Measurements from ENCODE around the gene FGF1.

FGF1 gene

DNA sequence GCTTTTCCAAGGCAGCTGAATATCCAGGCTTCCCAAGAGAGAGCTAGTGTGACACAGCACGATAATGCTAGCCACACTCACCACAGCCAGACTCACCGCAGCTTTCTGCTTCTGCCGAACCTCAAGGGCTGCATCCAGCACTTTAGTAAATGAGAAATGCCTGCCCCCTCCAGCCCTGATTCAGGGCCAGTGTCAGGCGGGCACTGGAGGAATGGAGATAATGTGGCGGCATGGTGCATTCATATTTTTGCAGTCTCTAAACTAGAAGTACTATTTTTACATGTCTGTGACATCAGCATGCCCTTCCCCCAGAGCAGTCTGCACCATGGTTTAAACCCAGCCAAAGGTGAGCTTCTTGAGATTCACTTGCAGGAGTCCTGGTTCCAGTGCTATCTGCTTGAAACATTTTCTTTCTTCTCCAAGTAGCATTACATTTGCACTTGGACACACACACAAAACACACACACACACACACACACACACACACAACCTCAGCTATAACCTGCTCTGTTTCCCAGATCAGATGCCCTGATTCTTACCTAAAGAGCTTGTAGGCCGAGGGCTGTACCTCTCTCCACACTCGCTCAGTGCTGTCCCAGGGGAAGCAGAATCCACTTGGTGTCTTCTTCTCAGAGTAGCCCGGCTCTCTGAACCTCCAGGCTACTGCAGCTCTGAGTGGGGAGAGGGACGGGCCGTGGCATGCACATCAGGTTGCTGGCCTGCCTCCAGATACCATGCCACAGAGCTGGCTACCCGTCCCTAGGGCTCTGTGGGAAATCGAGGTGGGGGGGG, at the start of gene FGF1:
Gene FGF1 (minus strand): TSS at position 673 of the 792 bp plus-strand sequence. CDS start 71,963 bp downstream, outside the sequence.
- DNase-seq: no peak
- Mint-ChIP-seq H3K9me3 (no peaks in the 10 kb centered on the region), H3K4me3 (no peak within 1 kb of the TSS), H3K27ac (peak within 1 kb of the TSS in 1 of 2 donors; percentile 16), H3K4me1 (no peaks in the 10 kb centered on the region), H3K27me3 (peaks cover 20% of the 10 kb centered on the region)
- ATAC-seq: no peak

DNA sequence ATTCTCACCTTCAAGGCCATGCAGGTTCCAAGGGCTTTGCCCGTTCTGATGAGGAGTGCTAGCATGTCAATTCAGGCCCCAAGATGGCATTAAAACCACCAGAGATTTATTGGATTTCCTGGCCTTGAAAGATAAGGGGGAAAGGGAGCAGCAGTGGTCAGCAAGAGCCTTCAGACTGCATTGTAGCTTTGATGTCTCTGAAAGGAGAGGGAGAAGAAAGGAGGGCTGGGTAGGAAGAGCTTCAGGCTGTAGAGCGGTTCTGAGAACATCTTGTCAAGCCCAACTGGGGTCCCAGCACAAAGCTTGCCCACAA, 41.8 kb upstream of the FGF1 start:
- Mint-ChIP-seq H3K4me3 (no peak overlapping the region), H3K9me3 (peaks cover 0 to 4% of the 10 kb centered on the region in 2 donors), H3K27me3 (no peaks in the 10 kb centered on the region), H3K4me1 (no peaks in the 10 kb centered on the region), H3K27ac (no peak overlapping the region)
- ATAC-seq (no peak), DNase-seq (no peak)

DNA sequence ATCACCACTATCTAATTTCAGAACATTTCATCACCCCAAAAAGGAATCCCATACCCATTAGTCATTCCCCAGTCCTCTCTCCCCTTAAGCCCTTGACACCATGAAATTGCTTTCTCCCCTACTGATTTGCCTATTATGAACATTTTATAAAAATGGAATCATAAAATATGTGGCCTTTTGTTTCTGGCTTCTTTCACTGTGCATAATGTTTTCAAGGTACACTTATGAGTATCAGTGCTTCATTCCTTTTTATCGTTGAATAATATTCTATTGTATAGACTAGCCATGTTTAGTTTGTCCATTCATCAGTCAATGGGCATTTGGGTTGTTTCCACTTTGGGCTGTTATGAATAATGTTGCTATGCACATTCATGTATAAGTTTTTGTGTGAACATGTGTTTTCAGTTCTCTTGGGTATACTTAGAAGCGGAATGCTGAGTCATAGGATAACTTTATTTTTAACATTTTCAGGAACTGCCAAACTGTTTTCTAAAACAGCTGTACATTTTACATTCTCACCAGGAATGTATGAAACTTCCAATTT, 40.4 kb upstream of the FGF1 start:
- ATAC-seq (peak; percentile 86), DNase-seq (no peak)
- Mint-ChIP-seq H3K4me1 (no peaks in the 10 kb centered on the region), H3K9me3 (peaks cover 0 to 4% of the 10 kb centered on the region in 2 donors), H3K27ac (peak overlapping the region in 1 of 2 donors; percentile 95), H3K4me3 (no peak overlapping the region), H3K27me3 (no peaks in the 10 kb centered on the region)

DNA sequence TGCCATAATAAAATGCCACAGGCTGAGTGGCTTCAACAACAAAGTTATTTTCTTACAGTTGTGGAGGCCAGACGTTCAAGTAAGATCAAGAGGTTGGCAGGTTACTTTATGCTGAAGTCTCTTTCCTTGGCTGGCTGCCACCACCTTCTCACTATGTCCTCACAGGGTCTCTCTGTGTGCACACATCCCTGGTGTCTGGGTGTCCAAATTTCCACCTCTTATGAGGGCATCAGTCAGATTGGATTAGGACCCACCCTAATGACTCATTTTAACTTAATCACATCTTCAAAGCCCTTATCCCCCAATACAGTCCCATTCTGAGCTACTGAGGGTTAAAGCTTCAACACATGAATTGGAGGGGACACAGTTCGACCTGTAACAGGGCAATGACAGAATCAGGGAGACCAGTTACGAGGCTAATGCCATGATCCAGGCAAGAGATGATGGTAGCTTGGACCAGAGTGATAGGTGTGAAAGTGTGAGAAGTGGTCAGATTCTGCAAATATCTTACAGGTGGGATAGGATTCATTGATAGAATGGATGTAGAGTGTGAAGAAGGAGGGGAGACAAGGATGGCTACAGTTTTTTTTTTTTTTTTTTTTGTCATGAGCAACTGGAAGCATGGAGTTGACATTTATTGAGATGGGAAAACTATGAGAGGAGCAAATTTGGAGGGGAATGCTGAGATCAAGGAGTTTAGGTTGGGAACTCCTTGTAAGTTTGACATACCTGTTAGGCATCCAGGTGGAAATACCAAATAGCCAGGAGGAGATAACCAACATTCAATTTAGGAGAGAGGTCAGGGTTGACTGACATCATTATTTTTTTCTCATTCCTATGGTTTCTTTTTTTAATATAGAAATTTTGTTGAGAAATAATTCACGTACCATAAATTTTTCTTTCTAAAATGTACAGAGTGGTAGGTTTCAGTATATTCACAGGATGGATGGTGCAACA, 39.6 kb upstream of the FGF1 start:
- peaks cover 0 to 4% of the 10 kb centered on the region in 2 donors for H3K9me3 Mint-ChIP-seq
- no peaks in the 10 kb centered on the region for H3K27me3 Mint-ChIP-seq
- H3K27ac Mint-ChIP-seq: peak overlapping the region; percentile 86 to 95

DNA sequence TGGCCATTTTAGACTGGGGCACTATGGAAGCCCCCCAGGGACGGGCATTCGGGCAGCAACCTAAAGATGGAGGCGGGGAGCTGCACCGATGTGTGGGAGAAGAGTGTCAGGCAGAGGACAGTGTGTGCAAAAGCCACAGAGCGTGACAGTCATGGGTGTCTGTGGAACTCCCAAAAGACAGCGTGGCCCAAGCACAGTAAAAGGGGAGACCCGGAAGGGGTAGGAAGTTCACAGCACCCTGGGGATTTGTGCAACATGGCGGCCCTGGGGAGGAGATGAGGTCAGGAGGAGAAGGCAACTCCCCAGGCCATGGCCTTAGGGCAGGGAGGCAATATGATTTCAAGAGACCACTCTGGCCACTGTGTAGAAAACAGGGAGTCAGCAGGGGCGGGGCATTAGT, 38.9 kb upstream of the FGF1 start:
- Mint-ChIP-seq H3K4me3 (no peak overlapping the region), H3K27ac (peak overlapping the region; percentile 81 to 86), H3K9me3 (peaks cover 0 to 4% of the 10 kb centered on the region in 2 donors), H3K4me1 (no peaks in the 10 kb centered on the region), H3K27me3 (no peaks in the 10 kb centered on the region)
- no peak for DNase-seq
- no peak for ATAC-seq

More for the DNA sequence above, 39.6 kb upstream of the FGF1 start:
- Mint-ChIP-seq H3K4me1 (no peaks in the 10 kb centered on the region), H3K4me3 (no peak overlapping the region)
- ATAC-seq: no peak
- DNase-seq: no peak

DNA sequence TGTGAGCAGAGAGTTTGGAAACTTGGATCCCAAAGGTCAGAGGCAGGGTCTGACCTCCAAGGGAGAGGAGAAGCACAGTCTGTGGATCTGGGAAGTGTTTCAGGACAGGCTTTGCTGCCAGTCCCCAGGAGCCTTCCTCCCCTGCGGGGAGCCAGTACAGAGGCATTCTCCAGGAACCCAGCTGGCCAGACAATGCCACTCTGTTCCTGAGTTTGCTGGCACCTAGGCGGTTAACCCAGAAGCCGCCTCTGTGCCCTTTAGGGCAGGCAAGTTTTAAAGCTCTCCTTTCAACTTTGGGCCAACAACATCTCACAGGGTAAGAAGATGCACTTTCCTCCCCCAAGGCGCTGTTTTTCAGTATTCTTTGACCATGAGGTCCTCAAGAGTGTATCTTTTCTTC, 37.0 kb upstream of the FGF1 start:
- H3K4me3 Mint-ChIP-seq: no peak overlapping the region
- H3K4me1 Mint-ChIP-seq: no peaks in the 10 kb centered on the region
- peaks cover 6% of the 10 kb centered on the region for H3K27me3 Mint-ChIP-seq
- ATAC-seq (no peak), DNase-seq (no peak)
- peaks cover 0 to 4% of the 10 kb centered on the region in 2 donors for H3K9me3 Mint-ChIP-seq
- peak overlapping the region; percentile 39 to 50 for H3K27ac Mint-ChIP-seq

DNA sequence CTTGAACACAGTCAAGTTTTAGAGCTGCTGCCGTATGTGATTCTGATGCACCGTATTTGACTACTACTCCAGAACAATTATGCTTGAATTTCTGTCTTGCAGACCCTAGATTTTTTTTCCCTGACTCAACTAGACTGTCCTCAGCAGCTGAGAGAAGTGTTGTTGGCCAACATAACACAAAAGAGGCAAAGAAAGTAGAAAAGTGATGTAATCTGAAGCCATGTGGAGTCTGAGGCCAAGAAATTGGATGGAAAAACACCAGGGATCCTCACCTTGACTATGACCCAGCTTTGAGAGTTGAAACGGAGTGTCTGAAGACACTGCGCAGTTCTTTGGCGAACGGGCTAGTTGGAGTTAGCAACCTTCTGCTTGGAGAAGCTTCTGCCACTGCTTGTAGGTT, 36.3 kb upstream of the FGF1 start:
- Mint-ChIP-seq H3K27ac (no peak overlapping the region), H3K27me3 (peaks cover 12% of the 10 kb centered on the region), H3K9me3 (peaks cover 0 to 4% of the 10 kb centered on the region in 2 donors), H3K4me3 (no peak overlapping the region), H3K4me1 (peaks cover 5% of the 10 kb centered on the region)
- ATAC-seq: no peak
- no peak for DNase-seq

DNA sequence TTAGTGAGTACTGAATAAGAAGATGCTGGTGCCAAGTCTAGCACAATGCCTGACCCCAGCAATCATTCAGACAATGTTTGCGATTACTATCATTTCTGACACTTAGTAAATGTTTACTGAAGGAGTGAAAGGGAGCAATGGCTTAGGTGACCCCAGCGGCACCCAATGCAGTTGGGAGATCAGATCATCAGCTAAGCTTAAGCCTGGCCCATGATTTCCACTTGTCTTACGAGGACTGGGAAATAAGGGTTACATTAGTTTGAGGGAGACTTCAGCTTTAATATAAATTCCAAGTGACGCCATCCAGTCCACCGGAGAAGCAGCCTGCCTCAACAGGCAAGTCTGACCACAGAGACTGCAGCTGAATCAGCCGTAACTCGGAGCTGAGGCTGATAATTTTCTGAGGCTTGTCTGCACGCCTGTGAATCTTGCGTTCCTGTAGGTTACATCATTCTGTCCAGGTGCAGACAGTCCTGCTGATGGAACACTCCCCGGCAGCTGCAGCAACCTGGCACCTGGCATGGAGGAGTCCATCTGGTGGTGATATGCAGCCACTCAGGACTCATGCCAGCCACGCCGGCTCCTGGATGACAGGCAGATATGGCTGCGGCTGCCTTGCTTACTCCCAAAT, 34.9 kb upstream of the FGF1 start:
- H3K27ac Mint-ChIP-seq: no peak overlapping the region
- H3K9me3 Mint-ChIP-seq: peaks cover 0 to 4% of the 10 kb centered on the region in 2 donors
- peaks cover 17% of the 10 kb centered on the region for H3K27me3 Mint-ChIP-seq
- DNase-seq (no peak), ATAC-seq (no peak)
- H3K4me3 Mint-ChIP-seq: no peak overlapping the region
- peaks cover 5% of the 10 kb centered on the region for H3K4me1 Mint-ChIP-seq

DNA sequence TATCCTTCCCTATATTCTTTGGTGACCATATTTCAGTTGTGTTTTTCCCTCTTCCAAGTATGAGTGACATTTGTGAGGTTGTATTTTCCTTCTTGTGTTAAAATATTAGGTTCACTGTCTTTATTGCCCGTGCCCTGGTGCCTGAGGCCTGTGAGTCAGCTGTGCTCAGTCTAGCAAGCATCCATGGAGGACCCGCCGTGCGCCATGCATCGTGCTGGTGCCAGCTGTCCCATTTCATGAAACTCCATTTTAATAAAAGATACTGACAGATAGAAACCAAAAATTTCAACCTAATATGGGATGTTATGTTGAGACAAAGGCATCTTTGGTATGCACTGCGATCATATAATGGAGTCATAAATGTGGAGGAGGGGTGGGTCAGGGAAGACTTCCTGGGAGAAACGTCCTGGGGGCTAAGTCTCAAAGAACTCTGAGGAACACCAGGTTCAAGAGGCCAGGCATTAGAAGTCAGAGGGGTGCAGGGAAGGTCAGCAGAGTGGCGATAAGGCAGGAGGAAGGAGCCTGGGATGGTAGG, 34.0 kb upstream of the FGF1 start:
- Mint-ChIP-seq H3K9me3 (no peaks in the 10 kb centered on the region), H3K27ac (no peak overlapping the region), H3K27me3 (peaks cover 21% of the 10 kb centered on the region), H3K4me1 (peaks cover 5% of the 10 kb centered on the region), H3K4me3 (no peak overlapping the region)
- no peak for DNase-seq
- ATAC-seq: no peak

DNA sequence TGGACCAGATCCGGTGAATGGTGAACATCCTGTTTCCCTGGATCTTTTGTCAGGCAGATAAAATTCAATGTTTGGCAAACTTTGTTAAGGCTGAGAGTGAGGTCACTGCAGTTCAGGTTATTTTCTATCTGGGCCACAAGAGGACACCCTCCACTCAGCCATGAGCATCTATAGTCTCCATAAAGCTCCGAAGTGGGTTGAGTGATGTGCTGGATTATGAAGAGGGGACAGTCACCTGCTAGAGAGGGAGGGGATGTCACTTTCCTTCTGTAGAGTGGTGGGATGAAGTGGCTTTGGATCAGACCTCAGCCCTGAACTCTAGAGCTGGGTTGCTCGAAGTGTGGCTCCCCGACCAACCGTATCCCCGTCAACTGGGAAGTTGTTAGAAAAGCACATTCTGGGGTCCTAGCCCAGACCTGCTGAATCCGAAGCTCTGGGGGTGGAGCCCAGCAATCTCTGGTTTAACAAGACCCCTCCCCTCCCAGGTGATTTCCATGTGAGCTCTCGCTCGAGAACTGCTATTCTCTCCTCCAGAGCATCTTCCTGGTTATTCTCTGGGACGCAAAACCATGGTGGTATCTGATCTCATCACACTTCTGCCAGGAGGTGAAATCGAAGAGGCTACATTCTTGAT, 31.8 kb upstream of the FGF1 start:
- H3K4me1 Mint-ChIP-seq: peaks cover 16% of the 10 kb centered on the region
- peaks cover 21% of the 10 kb centered on the region for H3K27me3 Mint-ChIP-seq
- H3K27ac Mint-ChIP-seq: no peak overlapping the region
- H3K4me3 Mint-ChIP-seq: no peak overlapping the region
- ATAC-seq (peak; percentile 54), DNase-seq (no peak)
- H3K9me3 Mint-ChIP-seq: no peaks in the 10 kb centered on the region

DNA sequence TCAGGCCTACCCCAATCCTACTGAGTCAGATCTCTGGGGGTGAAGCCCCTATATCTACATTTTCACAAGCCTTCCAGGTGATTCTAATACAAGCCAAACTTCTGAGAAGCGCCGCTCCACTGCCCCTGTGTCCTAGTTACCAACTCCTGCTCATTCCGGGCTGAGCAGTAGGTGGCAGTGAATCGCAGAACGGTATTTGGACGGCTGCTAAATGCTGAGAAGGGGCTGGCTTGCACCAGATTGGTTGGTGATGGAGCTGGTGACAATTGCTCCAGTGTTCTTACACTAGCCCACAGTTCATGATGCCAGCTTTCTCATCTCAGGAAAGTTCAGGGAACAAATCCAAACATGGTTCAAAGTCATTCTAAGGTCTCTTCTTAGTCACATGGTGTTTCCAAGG, 31.1 kb upstream of the FGF1 start:
- Mint-ChIP-seq H3K4me1 (peaks cover 16% of the 10 kb centered on the region), H3K27ac (no peak overlapping the region), H3K27me3 (peaks cover 21% of the 10 kb centered on the region), H3K4me3 (no peak overlapping the region), H3K9me3 (peaks cover 0 to 4% of the 10 kb centered on the region in 2 donors)
- ATAC-seq: peak; percentile 55
- peak in 1 of 2 donors; percentile 30 for DNase-seq

DNA sequence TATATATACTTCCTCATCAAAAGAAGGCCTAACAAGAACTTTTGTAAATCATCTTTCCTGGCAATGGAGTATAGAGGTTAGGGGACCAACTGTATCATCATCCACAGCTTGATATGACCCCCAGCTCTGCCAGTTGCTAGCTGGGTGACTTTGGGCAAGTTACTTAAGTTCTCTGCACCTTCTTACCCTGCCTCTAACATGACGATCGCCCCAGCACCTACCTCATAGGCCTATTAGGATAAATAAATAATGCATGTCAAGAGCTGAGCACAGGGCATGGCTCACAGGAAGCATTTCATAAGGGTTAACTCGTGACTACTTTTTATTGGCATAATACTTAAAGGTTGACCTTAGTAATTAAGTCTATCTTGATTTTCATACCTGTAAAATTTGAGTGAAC, 29.4 kb upstream of the FGF1 start:
- peaks cover 21% of the 10 kb centered on the region for H3K27me3 Mint-ChIP-seq
- no peak overlapping the region for H3K4me3 Mint-ChIP-seq
- ATAC-seq (no peak), DNase-seq (no peak)
- peaks cover 5 to 16% of the 10 kb centered on the region in 2 donors for H3K9me3 Mint-ChIP-seq
- peaks cover 16% of the 10 kb centered on the region for H3K4me1 Mint-ChIP-seq
- H3K27ac Mint-ChIP-seq: no peak overlapping the region

DNA sequence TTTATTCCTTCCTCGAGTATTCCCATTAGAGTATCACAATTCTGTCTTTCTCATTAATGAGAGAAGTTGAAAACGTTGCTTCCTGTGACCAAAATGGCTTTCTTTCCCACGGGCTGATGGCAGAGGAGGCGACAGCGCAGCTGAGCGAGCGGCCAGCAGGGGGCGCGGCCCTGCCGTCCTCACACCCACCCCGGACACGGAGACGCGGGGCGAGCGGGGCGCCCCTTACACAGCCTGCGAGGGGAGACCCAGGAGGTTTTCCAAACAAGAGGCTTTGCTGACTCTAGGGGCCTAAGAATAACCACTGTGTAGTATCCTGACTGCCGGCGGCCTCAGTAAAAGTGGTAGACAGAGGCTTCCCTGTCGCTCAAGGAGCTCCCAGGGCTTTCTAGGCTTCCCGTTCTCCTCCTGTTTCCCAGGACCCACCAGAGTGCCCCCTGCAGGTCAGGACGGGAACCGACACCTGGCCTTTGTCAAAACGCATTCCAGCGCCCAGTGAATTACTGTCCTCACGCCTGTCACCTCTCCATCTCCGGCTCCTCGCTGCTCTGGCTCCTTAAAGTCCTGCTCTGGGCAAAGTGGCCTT, 27.3 kb upstream of the FGF1 start:
- Mint-ChIP-seq H3K27me3 (peaks cover 18% of the 10 kb centered on the region), H3K27ac (peak overlapping the region; percentile 34 to 67), H3K9me3 (peaks cover 5 to 16% of the 10 kb centered on the region in 2 donors), H3K4me3 (peak overlapping the region; percentile 79 to 86), H3K4me1 (peaks cover 16% of the 10 kb centered on the region)
- ATAC-seq (peak; percentile 99), DNase-seq (peak; percentile 91 to 92)

DNA sequence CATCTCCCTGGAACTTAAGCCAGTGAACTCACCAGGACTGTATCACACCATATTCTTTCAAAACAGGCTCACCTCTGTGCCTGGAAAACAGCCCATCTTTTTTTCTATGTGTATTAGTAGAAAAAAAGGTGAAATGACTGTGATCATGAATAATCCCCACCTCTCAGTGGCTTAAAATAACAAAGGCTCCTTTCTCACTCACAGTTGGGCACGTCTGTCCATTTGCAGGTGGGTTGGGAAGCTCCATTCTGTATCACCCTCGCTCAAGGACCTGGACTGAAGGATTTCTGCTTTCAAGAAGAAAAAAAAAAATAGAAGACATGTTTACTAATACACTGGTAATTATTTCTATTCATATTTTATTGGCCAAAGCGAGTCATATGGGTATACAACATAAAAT, 17.3 kb upstream of the FGF1 start:
- Mint-ChIP-seq H3K4me1 (no peaks in the 10 kb centered on the region), H3K9me3 (no peaks in the 10 kb centered on the region), H3K27me3 (no peaks in the 10 kb centered on the region), H3K27ac (no peak overlapping the region), H3K4me3 (no peak overlapping the region)
- DNase-seq (no peak), ATAC-seq (no peak)
